ENCODE measurements around the gene HEXA.

HEXA gene

DNA sequence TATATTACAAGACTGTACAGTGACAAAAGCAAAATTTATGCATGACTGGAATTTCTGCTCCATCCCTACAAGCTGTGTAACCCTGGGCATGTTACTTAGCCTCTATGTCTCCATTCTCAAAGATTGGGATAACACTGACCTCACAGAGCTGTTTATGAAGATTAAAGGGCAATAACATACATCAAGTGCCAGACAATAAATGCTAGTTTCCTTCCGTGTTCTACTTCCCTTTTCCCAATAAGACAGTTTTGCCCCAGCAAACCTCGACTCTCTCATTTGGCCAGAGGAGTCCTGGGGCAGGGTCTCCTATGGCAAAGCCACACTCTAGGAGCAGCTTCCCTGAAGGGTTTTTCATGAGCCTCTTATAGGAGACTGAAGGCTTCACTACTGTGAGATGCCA, 7.5 kb downstream of the HEXA start:
- in situ Hi-C loops (cut with HindIII; ENCODE audit: low pct_unique_long_range_greater_than_20kb, low sequenced_read_pairs): no loop called here
- DNase-seq (ENCODE audit: low read depth in 1 of 2, low spot score in 1 of 2): no peak
- TF ChIP-seq JUND (IDR thresholded peaks at IDR 0.05; ENCODE audit: low read depth): no peak

DNA sequence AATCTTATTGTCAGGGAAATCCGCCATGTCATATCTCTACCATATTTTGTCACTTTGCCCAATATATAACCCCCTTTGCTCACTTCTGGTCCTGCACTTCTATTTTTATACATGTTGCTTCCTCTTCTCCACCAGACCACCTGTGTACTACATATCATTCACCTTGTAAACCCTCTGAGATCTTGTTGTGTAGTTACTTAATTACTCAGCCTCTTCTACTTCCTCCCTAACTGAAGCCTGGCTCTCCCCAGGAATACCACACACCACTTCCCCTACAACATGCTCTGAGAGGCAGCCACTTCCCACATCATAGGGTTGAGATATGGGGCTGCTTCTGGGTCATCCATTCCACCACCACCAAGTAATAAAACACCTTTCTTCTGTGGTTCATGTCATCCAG, 10.0 kb downstream of the HEXA start:
- DNase-seq (ENCODE audit: low read depth in 1 of 2, low spot score in 1 of 2): no peak
- no peak for TF ChIP-seq JUND (IDR thresholded peaks at IDR 0.05; ENCODE audit: low read depth)
- in situ Hi-C loops (cut with HindIII; ENCODE audit: low pct_unique_long_range_greater_than_20kb, low sequenced_read_pairs): no loop called here

DNA sequence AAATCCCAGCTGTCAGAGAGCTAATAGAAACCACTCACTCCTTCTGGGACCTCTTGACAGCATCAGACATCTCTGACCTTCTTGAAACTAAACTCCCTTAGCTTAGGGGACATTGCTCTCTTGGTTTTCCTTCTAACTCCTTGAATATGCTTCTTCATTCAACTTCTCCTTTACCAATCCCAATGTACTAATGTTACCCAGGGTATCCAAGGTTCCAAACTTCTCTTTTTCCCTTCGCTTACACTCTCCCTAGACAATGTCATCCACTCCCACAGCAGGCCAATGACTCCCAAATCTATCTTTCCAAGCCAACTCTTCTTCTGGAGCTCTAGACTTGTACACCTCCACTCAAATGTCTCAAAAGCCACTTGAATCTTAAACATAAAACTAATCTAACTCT, 14.6 kb downstream of the HEXA start:
- no peak for DNase-seq (ENCODE audit: low read depth in 1 of 2, low spot score in 1 of 2)
- in situ Hi-C loops (cut with HindIII; ENCODE audit: low pct_unique_long_range_greater_than_20kb, low sequenced_read_pairs): no loop called here
- TF ChIP-seq JUND (IDR thresholded peaks at IDR 0.05; ENCODE audit: low read depth): no peak

DNA sequence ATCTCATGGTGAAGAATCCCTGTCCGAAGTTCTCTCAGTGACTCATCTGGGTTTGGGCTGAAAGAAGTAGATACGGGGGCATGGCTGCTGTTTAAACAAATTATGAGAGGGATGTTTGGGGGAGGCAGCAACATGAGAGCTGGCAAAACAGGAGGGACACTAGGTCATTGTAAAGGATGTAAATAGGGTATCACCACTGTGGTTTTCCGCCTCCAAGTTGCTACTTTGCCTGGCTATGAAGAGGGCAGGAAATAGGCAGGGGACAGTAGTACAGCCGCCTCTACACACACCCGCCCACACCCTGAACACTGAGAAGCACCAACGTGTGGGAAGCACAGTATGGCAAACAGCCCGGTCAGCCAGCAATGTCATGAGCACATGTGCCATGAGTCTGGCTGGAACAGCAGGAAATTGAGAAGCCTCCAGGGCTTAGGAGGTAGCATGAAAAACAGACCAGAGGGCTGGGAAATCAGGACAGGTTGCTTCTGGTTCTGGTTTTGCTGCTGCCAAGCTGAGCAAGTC, 17.1 kb downstream of the HEXA start:
- in situ Hi-C loops (cut with HindIII; ENCODE audit: low pct_unique_long_range_greater_than_20kb, low sequenced_read_pairs): no loop called here
- peak in 1 of 2 experiments; percentile 91 for DNase-seq (ENCODE audit: low read depth in 1 of 2, low spot score in 1 of 2)
- TF ChIP-seq JUND (IDR thresholded peaks at IDR 0.05; ENCODE audit: low read depth): 0 out of 2 replicates have a peak, but pooled peaks have one; percentile 12

DNA sequence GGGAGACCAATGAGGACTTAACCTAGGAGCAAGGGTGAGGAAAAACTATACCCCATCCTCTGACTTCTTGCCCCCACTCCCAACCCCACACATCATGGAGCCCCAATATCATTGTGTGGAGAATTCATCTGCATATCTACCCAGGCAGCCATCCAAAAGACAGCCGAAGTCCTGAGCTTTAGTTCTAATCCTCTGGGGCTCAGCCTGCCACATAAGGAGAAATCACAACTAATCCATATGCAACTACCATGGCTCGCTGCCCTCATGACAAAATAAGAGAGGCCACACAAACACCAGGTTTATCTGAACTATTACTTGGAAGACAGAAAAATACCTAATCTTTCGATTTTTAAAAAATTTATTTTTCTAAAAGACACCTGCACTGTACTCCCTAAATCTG, 17.7 kb downstream of the HEXA start:
- TF ChIP-seq JUND (IDR thresholded peaks at IDR 0.05; ENCODE audit: low read depth): no peak
- in situ Hi-C loops (cut with HindIII; ENCODE audit: low pct_unique_long_range_greater_than_20kb, low sequenced_read_pairs): no loop called here
- DNase-seq (ENCODE audit: low read depth in 1 of 2, low spot score in 1 of 2): no peak

DNA sequence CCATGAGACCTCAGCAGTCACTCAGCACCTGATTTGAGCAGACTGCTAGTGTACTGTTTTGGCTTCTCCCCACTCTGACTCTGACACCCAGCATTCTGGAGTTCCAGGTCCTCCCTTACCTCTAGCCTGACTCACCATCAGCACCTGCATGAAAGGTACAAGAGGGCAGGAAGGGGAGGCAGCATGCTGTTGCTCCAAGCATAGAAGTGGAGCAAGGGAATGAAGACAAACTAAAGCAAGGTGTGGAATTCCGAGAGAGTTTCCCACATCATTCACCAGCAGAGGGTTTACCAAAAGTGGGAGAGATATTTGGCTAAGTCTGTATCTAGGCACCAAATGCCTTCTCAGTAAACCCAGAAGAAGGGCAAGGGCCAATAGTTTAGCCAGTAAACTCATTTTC, 21.3 kb downstream of the HEXA start:
- TF ChIP-seq JUND (IDR thresholded peaks at IDR 0.05; ENCODE audit: low read depth): no peak
- in situ Hi-C loops (cut with HindIII; ENCODE audit: low pct_unique_long_range_greater_than_20kb, low sequenced_read_pairs): no loop called here
- DNase-seq (ENCODE audit: low read depth in 1 of 2, low spot score in 1 of 2): no peak

DNA sequence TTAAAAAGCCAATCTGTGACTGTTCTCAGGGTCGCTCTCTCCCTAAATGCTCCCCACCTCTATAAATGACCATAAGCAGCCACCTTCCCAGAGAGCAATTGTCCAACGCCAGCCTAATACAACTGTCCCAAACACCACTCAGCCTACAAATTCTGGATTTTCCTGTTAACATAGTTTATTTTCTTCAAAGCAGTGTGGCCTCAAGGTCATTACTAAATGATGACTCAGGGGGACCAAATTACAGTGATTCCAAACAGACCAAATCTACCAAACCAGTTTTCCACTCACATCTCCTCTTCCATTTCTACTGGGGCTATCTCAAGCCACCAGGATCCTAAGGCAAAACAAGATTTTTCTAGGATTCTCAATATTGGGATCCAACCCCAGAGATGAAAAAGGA, 22.5 kb downstream of the HEXA start:
- DNase-seq (ENCODE audit: low read depth in 1 of 2, low spot score in 1 of 2): no peak
- no peak for TF ChIP-seq JUND (IDR thresholded peaks at IDR 0.05; ENCODE audit: low read depth)
- in situ Hi-C loops (cut with HindIII; ENCODE audit: low pct_unique_long_range_greater_than_20kb, low sequenced_read_pairs): no loop called here

DNA sequence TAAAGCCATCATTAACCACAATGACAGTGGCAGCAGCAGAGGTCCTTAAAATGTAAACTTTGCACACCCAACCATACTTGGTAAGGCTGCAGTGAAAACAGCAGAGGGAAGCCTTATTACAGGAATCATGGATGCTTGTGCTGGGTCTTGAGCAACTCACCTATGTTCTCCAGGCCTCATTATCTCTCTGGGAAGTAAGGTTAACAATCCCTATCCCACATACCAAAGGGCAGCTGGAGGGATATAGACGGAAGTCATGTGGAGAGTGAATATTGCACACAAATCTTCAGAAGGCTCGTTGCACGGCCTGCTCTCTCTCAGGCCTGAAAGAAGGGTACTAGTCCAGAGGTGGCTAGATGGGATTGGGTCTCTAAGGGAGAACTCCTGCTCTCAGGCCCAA, 30.0 kb downstream of the HEXA start:
- DNase-seq (ENCODE audit: low read depth in 1 of 2, low spot score in 1 of 2): peak in 1 of 2 experiments; percentile 7
- in situ Hi-C loops (cut with HindIII; ENCODE audit: low pct_unique_long_range_greater_than_20kb, low sequenced_read_pairs): no loop called here
- TF ChIP-seq JUND (IDR thresholded peaks at IDR 0.05; ENCODE audit: low read depth): no peak

DNA sequence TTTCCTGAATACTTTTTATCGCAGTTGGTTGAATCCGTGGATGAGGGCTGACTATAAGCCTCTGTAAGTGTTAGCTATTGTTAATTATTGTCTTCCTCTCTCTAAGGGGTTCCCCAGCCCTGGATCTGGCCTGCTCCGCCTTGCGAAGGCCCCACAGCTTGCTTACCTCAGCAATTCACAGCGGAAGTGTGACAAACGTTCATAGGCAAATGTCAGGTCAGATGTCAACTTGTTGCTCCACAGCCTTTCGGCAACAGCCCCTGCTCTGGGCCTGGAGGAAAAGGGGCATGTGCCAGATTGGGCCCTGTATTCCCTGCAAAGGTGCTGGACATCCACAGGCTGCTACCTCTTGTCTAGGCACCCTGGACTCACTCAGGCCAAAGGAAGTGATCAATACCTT, 30.5 kb downstream of the HEXA start:
- DNase-seq (ENCODE audit: low read depth in 1 of 2, low spot score in 1 of 2): no peak
- TF ChIP-seq JUND (IDR thresholded peaks at IDR 0.05; ENCODE audit: low read depth): no peak
- in situ Hi-C loops (cut with HindIII; ENCODE audit: low pct_unique_long_range_greater_than_20kb, low sequenced_read_pairs): no loop called here

DNA sequence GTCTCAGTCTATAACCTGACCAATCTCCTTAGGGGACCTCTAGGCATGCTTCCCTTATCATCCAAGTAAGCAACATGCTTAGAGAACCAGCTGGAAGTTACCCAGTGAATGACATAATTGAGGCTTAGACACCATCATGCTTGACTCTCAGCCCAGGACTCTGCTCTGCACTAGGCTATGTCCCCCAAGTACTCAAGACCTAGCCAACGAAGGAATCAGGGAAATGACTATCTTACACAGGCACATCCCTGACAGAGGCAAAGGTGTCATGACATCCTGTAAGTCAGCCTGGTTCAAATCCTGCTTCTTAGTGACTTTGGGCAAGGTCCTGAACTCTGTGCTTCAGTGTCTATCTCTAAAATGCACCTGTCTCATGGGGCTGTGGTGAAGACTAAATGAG, 31.2 kb downstream of the HEXA start:
- in situ Hi-C loops (cut with HindIII; ENCODE audit: low pct_unique_long_range_greater_than_20kb, low sequenced_read_pairs): no loop called here
- no peak for DNase-seq (ENCODE audit: low read depth in 1 of 2, low spot score in 1 of 2)
- no peak for TF ChIP-seq JUND (IDR thresholded peaks at IDR 0.05; ENCODE audit: low read depth)

DNA sequence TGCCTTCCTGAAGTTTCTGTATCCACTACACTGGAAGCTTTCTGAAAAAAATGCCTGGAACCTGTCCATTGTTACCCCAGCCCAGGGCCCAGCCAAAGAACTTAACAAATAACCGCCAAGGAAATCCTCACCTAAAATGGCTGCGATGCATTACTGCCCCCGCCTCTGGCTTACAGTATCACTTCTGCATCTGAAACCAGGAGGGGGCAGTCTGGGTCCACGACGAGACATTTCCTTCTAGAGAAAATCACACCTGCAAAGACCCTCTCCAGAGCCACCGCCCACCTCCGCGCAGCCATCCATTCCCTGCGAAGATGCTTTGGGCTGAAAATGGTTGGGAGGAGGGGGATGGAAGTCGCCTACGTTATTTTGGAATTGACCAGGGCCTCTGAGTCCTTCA, 33.4 kb downstream of the HEXA start:
- TF ChIP-seq JUND (IDR thresholded peaks at IDR 0.05; ENCODE audit: low read depth): no peak
- peak in 1 of 2 experiments; percentile 59 for DNase-seq (ENCODE audit: low read depth in 1 of 2, low spot score in 1 of 2)

DNA sequence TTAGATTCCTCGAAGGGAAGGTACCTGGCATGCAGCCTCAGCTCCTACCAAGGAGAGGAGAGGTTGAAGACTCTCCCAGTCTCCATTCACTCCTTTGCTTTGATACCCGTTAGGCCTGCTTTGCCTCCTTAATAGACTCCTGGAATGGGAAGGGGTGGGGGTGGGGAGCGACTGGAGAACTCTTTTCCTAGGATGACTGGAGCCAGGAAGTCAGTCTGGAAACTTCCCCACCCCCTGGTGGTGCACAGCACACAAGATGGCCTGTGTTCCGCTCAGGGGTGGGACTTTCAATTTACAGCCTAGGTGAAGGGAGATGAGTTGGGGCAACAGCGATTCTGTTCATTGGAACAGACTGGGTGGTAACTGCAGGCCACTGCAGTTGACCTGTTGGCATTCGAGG, 34.5 kb downstream of the HEXA start:
- TF ChIP-seq JUND (IDR thresholded peaks at IDR 0.05; ENCODE audit: low read depth): no peak
- in situ Hi-C loops (cut with HindIII; ENCODE audit: low pct_unique_long_range_greater_than_20kb, low sequenced_read_pairs): no loop called here
- DNase-seq (ENCODE audit: low read depth in 1 of 2, low spot score in 1 of 2): peak in 1 of 2 experiments; percentile 61

More for the DNA sequence above, 33.4 kb downstream of the HEXA start:
- in situ Hi-C loops (cut with HindIII; ENCODE audit: low pct_unique_long_range_greater_than_20kb, low sequenced_read_pairs): no loop called here

DNA sequence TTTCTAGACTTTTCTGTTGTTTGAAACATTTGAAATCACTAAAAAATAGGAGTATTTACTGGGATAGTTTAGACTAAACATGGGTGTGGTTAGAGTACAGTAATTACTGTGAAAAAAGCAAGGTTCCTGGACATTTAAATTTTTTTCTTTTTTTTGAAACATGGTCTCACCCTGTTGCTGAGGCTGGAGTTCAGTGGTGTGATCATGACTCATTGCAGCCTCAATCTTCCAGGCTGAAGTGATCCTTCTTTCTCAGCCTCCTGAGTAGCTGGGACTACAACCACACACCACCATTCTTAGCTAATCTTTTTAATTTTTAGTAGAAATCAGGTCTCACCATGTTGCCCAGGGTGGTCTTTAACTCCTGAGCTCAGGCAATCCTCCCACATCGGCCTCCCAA, 35.4 kb downstream of the HEXA start:
- TF ChIP-seq JUND (IDR thresholded peaks at IDR 0.05; ENCODE audit: low read depth): no peak
- no peak for DNase-seq (ENCODE audit: low read depth in 1 of 2, low spot score in 1 of 2)
- in situ Hi-C loops (cut with HindIII; ENCODE audit: low pct_unique_long_range_greater_than_20kb, low sequenced_read_pairs): no loop called here

DNA sequence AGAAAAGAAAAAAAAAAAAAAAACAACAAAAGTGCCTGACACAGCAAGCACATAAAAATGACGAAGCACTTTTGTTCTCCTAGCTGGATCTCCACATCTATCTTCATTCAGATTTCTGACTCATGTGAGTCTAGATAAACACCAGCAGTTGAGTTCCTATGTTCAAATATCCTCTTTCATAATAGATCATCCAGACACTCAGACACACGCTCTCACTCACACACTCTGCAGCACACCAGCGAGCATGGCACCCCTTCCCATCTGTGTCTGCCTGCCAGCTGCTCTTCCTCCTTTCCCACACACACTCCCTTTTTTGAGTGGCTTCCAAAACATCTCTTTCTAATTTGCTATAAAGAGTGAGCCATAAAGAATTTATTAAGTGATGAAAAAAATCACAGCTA, 36.0 kb downstream of the HEXA start:
- no peak for TF ChIP-seq JUND (IDR thresholded peaks at IDR 0.05; ENCODE audit: low read depth)
- no peak for DNase-seq (ENCODE audit: low read depth in 1 of 2, low spot score in 1 of 2)
- in situ Hi-C loops (cut with HindIII; ENCODE audit: low pct_unique_long_range_greater_than_20kb, low sequenced_read_pairs): no loop called here
